HG02970 (cell line): ENCODE results near the gene TNS3.

Experiments
- ATAC-seq: cut with Tn5 transposase; IDR thresholded peaks from one replicate; pipeline ENCODE4 v1.9.1; 2021; ENCODE audit warnings: mild to moderate bottlenecking, moderate library complexity, moderate number of reproducible peaks; ENCODE audit not compliant: unreplicated experiment, low FRiP score

Gene TNS3

GRCh38 chr7:47394751-47395252 lies 187.1 kb downstream of the TNS3 start:
- no peak for ATAC-seq

- ATAC-seq: no peak
Observed at GRCh38 chr7:47394216-47394615, 187.7 kb downstream of the TNS3 start.

GRCh38 chr7:47393406-47393805 lies 188.5 kb downstream of the TNS3 start:
- ATAC-seq: no peak

- no peak for ATAC-seq
Observed at GRCh38 chr7:47392241-47392759, 189.6 kb downstream of the TNS3 start.

GRCh38 chr7:47391726-47392125 lies 190.2 kb downstream of the TNS3 start:
- no peak for ATAC-seq

GRCh38 chr7:47390914-47391313 lies 191.0 kb downstream of the TNS3 start:
- ATAC-seq: no peak

GRCh38 chr7:47389923-47390630 lies 191.8 kb downstream of the TNS3 start:
- ATAC-seq: no peak

GRCh38 chr7:47389171-47389922 lies 192.6 kb downstream of the TNS3 start:
- no peak for ATAC-seq

GRCh38 chr7:47387506-47387905 lies 194.4 kb downstream of the TNS3 start:
- no peak for ATAC-seq

- no peak for ATAC-seq
Observed at GRCh38 chr7:47386273-47386835, 195.6 kb downstream of the TNS3 start.

- ATAC-seq: no peak
Observed at GRCh38 chr7:47385536-47386125, 196.3 kb downstream of the TNS3 start.

- ATAC-seq: no peak
Observed at GRCh38 chr7:47384755-47385535, 197.0 kb downstream of the TNS3 start.

GRCh38 chr7:47383696-47384445 lies 198.0 kb downstream of the TNS3 start:
- no peak for ATAC-seq

GRCh38 chr7:47383072-47383471 lies 198.8 kb downstream of the TNS3 start:
- ATAC-seq: no peak

GRCh38 chr7:47382200-47382599 lies 199.7 kb downstream of the TNS3 start:
- ATAC-seq: no peak

- ATAC-seq: no peak
Observed at GRCh38 chr7:47381134-47381495, 200.8 kb downstream of the TNS3 start.

- ATAC-seq: no peak
Observed at GRCh38 chr7:47380325-47381133, 201.4 kb downstream of the TNS3 start.

- ATAC-seq: no peak
Observed at GRCh38 chr7:47379629-47380324, 202.1 kb downstream of the TNS3 start.
